GM23338 (cell line): ENCODE results near the gene ZBED5. TPM values are rescaled to one million over a fixed set of nuclear protein-coding genes. Genes with fewer than 3 reads are reported as not detected.
A peak's percentile ranks its signal among the peaks of the same experiment; 100 is the strongest.

ENCODE experiments used
- ATAC-seq: fragments of 200-7000 bp; cut with Tn5 transposase; 3 replicates; pipeline ENCODE4 v1.9.1; 2020
- DNase-seq: peaks from one replicate; pipeline ENCODE4 v3.0.0-alpha.2; 2015; ENCODE audit warnings: low spot score
- H2AFZ ChIP-seq: fragments of 200-600 bp; sonication (generic); 2 replicates; pipeline ENCODE4 v1.8.0; 2016; ENCODE audit warnings: antibody characterized with exemption, mild to moderate bottlenecking, moderate library complexity
- H3F3A ChIP-seq: fragments of 200-600 bp; sonication (generic); replicated peaks from 2 replicates; pipeline ENCODE4 v1.8.0; 2017; ENCODE audit warnings: antibody characterized with exemption, mixed run types, low read depth
- H3K27ac ChIP-seq: fragments of 200-600 bp; sonication (generic); 2 replicates; pipeline ENCODE4 v1.6.1; 2016; ENCODE audit warnings: low read depth
- H3K27me3 ChIP-seq: fragments of 200-600 bp; sonication (generic); 2 replicates; pipeline ENCODE4 v1.8.0; 2016; ENCODE audit warnings: mild to moderate bottlenecking, mixed run types, moderate library complexity; ENCODE audit not compliant: insufficient read depth
- H3K36me3 ChIP-seq: fragments of 200-600 bp; sonication (generic); 2 replicates; pipeline ENCODE4 v1.8.0; 2016; ENCODE audit warnings: mild to moderate bottlenecking; ENCODE audit not compliant: insufficient read depth
- H3K4me1 ChIP-seq: fragments of 200-600 bp; sonication (generic); 2 replicates; pipeline ENCODE4 v1.8.0; 2016; ENCODE audit warnings: mild to moderate bottlenecking, moderate library complexity; ENCODE audit not compliant: insufficient read depth
- H3K4me2 ChIP-seq: fragments of 200-600 bp; sonication (generic); 2 replicates; pipeline ENCODE4 v1.7.1; 2017; ENCODE audit warnings: mixed run types
- H3K4me3 ChIP-seq: fragments of 200-600 bp; sonication (generic); 2 replicates; pipeline ENCODE4 v1.6.1; 2016; ENCODE audit warnings: mixed run types
- H3K79me2 ChIP-seq: fragments of 200-600 bp; sonication (generic); replicated peaks from 2 replicates; pipeline ENCODE4 v1.8.0; 2017; ENCODE audit warnings: mild to moderate bottlenecking; ENCODE audit not compliant: insufficient read depth
- H3K9me2 ChIP-seq: fragments of 200-600 bp; sonication (generic); 2 replicates; pipeline ENCODE4 v1.8.0; 2017; ENCODE audit not compliant: insufficient read depth
- H4K20me1 ChIP-seq: fragments of 200-600 bp; sonication (generic); replicated peaks from 2 replicates; pipeline ENCODE4 v1.8.0; 2017; ENCODE audit warnings: mild to moderate bottlenecking; ENCODE audit not compliant: insufficient read depth
- H3K27ac Mint-ChIP-seq: 2 replicates; pipeline ENCODE4 v1.8.0; 2020; ENCODE audit warnings: inconsistent platforms, mild to moderate bottlenecking, moderate library complexity, mixed read lengths
- H3K27me3 Mint-ChIP-seq: 3 replicates; pipeline ENCODE4 v1.8.0; 2022; ENCODE audit warnings: low read depth, mild to moderate bottlenecking, moderate library complexity, mixed read lengths, inconsistent platforms; ENCODE audit not compliant: insufficient read depth, poor library complexity
- H3K36me3 Mint-ChIP-seq: 3 replicates; pipeline ENCODE4 v1.8.0; 2021; ENCODE audit warnings: low read depth, mild to moderate bottlenecking, inconsistent platforms, moderate library complexity, mixed read lengths
- H3K4me1 Mint-ChIP-seq: 3 replicates; pipeline ENCODE4 v1.8.0; 2020; ENCODE audit warnings: mild to moderate bottlenecking, inconsistent platforms, mixed read lengths
- H3K4me3 Mint-ChIP-seq: 3 replicates; pipeline ENCODE4 v1.8.0; 2021; ENCODE audit warnings: moderate library complexity, mild to moderate bottlenecking, inconsistent platforms, mixed read lengths
- H3K9me3 Mint-ChIP-seq: 3 replicates; pipeline ENCODE4 v1.8.0; 2020; ENCODE audit warnings: moderate library complexity, mild to moderate bottlenecking, inconsistent platforms, mixed read lengths
- CREB1 ChIP-seq: fragments of 250-450 bp; sonication (Bioruptor Pico); IDR thresholded peaks from 2 replicates; pipeline ENCODE4 v1.5.0; 2020; ENCODE audit warnings: low read depth, mild to moderate bottlenecking, moderate library complexity
- EZH2phosphoT487 ChIP-seq: fragments of 200-600 bp; sonication (generic); IDR thresholded peaks from one replicate; pipeline ENCODE4 v1.8.1; 2018; ENCODE audit warnings: antibody characterized with exemption; ENCODE audit not compliant: unreplicated experiment
- JUNB ChIP-seq: IDR thresholded peaks from one replicate; pipeline ENCODE4 v1.6.1; 2016; ENCODE audit warnings: antibody characterized with exemption; ENCODE audit not compliant: unreplicated experiment
- NANOG ChIP-seq: IDR thresholded peaks from 2 replicates; pipeline ENCODE4 v1.6.1; 2016; ENCODE audit warnings: antibody characterized with exemption, borderline replicate concordance
- POLR2AphosphoS5 ChIP-seq: IDR thresholded peaks from 2 replicates; pipeline ENCODE4 v1.6.1; 2016; ENCODE audit warnings: antibody characterized with exemption, low read depth
- STAT1 ChIP-seq: IDR thresholded peaks from one replicate; pipeline ENCODE4 v1.6.1; 2016; ENCODE audit warnings: antibody characterized with exemption; ENCODE audit not compliant: unreplicated experiment
- ZNF114 ChIP-seq: fragments of 250-450 bp; sonication (Bioruptor Pico); IDR thresholded peaks from 2 replicates; pipeline ENCODE4 v1.5.0; 2020; ENCODE audit warnings: mild to moderate bottlenecking, moderate library complexity
- ZNF331 ChIP-seq: fragments of 250-450 bp; sonication (Bioruptor Pico); IDR thresholded peaks from 2 replicates; pipeline ENCODE4 v1.5.0; 2020; ENCODE audit warnings: low read depth, mild to moderate bottlenecking, moderate library complexity
- polyA plus RNA-seq: library from polyadenylated mRNA; unstranded; fragments of >200 nt; fragmentation: Nextera tagmentation; extraction: Ambion mirVana; gene quantifications from 2 replicates; pipeline ENCODE4 v1.2.1, GENCODE V29; 2016
- total RNA-seq: library from RNA; depleted of rRNA; stranded (reverse); fragments of >200 nt; shearing (Covaris generic); gene quantifications from 2 replicates; pipeline ENCODE4 v1.2.3, GENCODE V29; 2014
- TF ChIP-seq, protein P1 (sequence below), 2 experiments: fragments of 200-600 bp in 1 of 2; sonication (generic) in 1 of 2; conservative IDR thresholded peaks; 2 replicates each; pipeline versions ENCODE4 v1.5.1 to v1.6.1; 2016 to 2017; ENCODE audit warnings: antibody characterized with exemption in 2 of 2, low read depth in 2 of 2, mild to moderate bottlenecking in 2 of 2, moderate library complexity in 1 of 2
- TF ChIP-seq, protein P2 (sequence below): IDR thresholded peaks from one replicate; pipeline ENCODE4 v1.6.1; 2018; ENCODE audit warnings: antibody characterized with exemption; ENCODE audit not compliant: unreplicated experiment

The ZBED5 gene
- total and polyA plus RNA-seq, 2 experiments from 2014 or later: 54.1 to 56.3 TPM

DNA sequence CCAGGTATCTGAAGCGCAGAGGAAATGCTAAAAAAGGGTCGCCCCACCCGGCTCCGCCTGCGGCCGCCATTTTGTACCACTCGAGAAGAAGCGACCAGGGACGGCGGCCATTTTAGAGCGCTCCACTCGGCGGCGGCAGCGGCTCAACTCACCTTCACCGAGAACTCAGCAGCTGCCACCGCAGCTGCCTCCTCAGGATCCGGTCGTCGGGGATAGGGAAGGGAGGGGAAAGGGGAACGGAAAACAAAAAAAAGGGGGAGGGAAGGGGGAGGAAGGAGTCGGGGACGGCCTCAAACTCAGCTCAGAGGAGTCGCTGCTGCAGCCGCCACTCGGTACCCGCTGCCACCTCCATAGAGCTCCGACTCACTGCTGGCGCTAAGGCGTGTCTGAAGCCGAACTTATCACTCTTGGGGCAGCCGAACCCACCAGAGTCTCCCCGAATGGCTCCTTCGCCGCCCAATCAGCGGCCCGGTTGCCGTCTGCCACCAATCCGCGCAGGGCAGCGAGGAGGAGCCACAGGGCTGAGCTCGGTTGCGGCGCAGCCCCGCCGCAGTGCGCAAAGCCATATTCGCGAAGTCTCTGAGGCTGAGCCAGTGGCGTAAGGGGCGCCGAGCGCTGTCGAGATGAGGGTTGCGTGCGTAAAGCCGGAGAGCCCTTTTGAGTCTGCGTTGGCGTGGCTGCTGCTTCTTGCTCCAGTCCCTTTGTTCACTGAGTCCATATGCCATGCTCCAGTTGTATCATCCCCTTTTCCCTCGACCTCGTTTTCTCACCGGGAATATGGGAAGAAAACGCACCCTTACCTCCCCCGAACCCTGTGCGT, 49.1 kb downstream of the ZBED5 start, which contains the start of gene EIF4G2:
EIF4G2 (minus strand) TSS at position 374 of the 820 bp plus-strand sequence.
- peaks cover 48% of the 10 kb centered on the region for H3K79me2 ChIP-seq
- peaks cover 20% of the 10 kb centered on the region for H3K4me1 ChIP-seq
- peaks cover 16% of the 10 kb centered on the region for H3K27me3 Mint-ChIP-seq
- H3K27ac ChIP-seq: peak within 1 kb of the TSS; percentile 97
- peaks cover 30% of the 10 kb centered on the region for H4K20me1 ChIP-seq
- ATAC-seq (peak; percentile 92), DNase-seq (peak; percentile 97)
- peak within 1 kb of the TSS; percentile 95 for H3K4me2 ChIP-seq
- peak within 1 kb of the TSS; percentile 96 for H3K4me3 Mint-ChIP-seq
- peaks cover 31% of the 10 kb centered on the region for H3K4me1 Mint-ChIP-seq
- H3K27me3 ChIP-seq: no peaks in the 10 kb centered on the region
- no peaks in the 10 kb centered on the region for H3K9me2 ChIP-seq
- peaks cover 38% of the 10 kb centered on the region for H3K36me3 ChIP-seq
- TF ChIP-seq CREB1: 0 out of 2 replicates have a peak, but pooled peaks have one; percentile 42
- peak; percentile 99 for TF ChIP-seq POLR2AphosphoS5
- no peak for TF ChIP-seq EZH2phosphoT487
- H3K4me3 ChIP-seq: peak within 1 kb of the TSS; percentile 95
- peaks cover 33% of the 10 kb centered on the region for H3F3A ChIP-seq
- H3K36me3 Mint-ChIP-seq: peaks cover 49% of the 10 kb centered on the region
- no peak within 1 kb of the TSS; the same call in 1 of the 2 replicates for H2AFZ ChIP-seq
- no peaks in the 10 kb centered on the region for H3K9me3 Mint-ChIP-seq
- H3K27ac Mint-ChIP-seq: peak within 1 kb of the TSS; percentile 99

DNA sequence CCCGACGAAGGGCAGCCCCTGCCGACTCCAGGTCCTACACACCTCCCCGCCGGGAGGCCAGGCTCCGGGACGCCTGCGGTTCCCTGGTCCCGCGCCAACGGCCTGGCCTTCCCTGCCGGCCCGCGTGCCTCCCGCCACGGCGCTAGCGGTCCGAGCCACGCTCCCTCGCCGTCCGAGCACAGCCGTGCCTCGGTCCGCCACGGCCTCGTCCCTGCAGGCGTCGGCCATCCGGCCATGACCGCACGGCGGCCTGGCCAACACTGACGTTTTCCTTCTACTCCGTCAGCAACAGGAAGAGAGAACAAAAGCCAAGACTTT, 49.7 kb downstream of the ZBED5 start:
- no peak overlapping the region for H2AFZ ChIP-seq
- H3K36me3 ChIP-seq: peaks cover 44% of the 10 kb centered on the region
- peak overlapping the region; percentile 97 for H3K27ac ChIP-seq
- H3K27me3 ChIP-seq: no peaks in the 10 kb centered on the region
- peak overlapping the region; percentile 95 for H3K4me3 ChIP-seq
- peaks cover 31% of the 10 kb centered on the region for H3K4me1 Mint-ChIP-seq
- H3K4me1 ChIP-seq: peaks cover 20% of the 10 kb centered on the region
- peaks cover 39% of the 10 kb centered on the region for H3F3A ChIP-seq
- DNase-seq (no peak), ATAC-seq (no peak; the same call in 1 of the 3 replicates)
- H3K27ac Mint-ChIP-seq: peak overlapping the region; percentile 99
- H3K9me3 Mint-ChIP-seq: no peaks in the 10 kb centered on the region
- peaks cover 16% of the 10 kb centered on the region for H3K27me3 Mint-ChIP-seq
- peak overlapping the region; percentile 95 for H3K4me2 ChIP-seq
- peak overlapping the region; percentile 96 for H3K4me3 Mint-ChIP-seq
- H3K36me3 Mint-ChIP-seq: peaks cover 54% of the 10 kb centered on the region
- peaks cover 48% of the 10 kb centered on the region for H3K79me2 ChIP-seq
- H3K9me2 ChIP-seq: no peaks in the 10 kb centered on the region
- peaks cover 36% of the 10 kb centered on the region for H4K20me1 ChIP-seq
- TF ChIP-seq, protein P1, sequence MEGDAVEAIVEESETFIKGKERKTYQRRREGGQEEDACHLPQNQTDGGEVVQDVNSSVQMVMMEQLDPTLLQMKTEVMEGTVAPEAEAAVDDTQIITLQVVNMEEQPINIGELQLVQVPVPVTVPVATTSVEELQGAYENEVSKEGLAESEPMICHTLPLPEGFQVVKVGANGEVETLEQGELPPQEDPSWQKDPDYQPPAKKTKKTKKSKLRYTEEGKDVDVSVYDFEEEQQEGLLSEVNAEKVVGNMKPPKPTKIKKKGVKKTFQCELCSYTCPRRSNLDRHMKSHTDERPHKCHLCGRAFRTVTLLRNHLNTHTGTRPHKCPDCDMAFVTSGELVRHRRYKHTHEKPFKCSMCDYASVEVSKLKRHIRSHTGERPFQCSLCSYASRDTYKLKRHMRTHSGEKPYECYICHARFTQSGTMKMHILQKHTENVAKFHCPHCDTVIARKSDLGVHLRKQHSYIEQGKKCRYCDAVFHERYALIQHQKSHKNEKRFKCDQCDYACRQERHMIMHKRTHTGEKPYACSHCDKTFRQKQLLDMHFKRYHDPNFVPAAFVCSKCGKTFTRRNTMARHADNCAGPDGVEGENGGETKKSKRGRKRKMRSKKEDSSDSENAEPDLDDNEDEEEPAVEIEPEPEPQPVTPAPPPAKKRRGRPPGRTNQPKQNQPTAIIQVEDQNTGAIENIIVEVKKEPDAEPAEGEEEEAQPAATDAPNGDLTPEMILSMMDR (conservative IDR thresholded peaks at IDR 0.05; ENCODE audit: low read depth in 2 of 2): no peak
- TF ChIP-seq JUNB: no peak
- no peak for TF ChIP-seq STAT1
- no peak for TF ChIP-seq CREB1
- no peak for TF ChIP-seq ZNF114
- no peak; the same call in 1 of the 2 replicates for TF ChIP-seq POLR2AphosphoS5
- TF ChIP-seq, protein P2, sequence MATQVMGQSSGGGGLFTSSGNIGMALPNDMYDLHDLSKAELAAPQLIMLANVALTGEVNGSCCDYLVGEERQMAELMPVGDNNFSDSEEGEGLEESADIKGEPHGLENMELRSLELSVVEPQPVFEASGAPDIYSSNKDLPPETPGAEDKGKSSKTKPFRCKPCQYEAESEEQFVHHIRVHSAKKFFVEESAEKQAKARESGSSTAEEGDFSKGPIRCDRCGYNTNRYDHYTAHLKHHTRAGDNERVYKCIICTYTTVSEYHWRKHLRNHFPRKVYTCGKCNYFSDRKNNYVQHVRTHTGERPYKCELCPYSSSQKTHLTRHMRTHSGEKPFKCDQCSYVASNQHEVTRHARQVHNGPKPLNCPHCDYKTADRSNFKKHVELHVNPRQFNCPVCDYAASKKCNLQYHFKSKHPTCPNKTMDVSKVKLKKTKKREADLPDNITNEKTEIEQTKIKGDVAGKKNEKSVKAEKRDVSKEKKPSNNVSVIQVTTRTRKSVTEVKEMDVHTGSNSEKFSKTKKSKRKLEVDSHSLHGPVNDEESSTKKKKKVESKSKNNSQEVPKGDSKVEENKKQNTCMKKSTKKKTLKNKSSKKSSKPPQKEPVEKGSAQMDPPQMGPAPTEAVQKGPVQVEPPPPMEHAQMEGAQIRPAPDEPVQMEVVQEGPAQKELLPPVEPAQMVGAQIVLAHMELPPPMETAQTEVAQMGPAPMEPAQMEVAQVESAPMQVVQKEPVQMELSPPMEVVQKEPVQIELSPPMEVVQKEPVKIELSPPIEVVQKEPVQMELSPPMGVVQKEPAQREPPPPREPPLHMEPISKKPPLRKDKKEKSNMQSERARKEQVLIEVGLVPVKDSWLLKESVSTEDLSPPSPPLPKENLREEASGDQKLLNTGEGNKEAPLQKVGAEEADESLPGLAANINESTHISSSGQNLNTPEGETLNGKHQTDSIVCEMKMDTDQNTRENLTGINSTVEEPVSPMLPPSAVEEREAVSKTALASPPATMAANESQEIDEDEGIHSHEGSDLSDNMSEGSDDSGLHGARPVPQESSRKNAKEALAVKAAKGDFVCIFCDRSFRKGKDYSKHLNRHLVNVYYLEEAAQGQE: no peak
- no peak for TF ChIP-seq ZNF331 (CRISPR knock-in tag)
- TF ChIP-seq NANOG: no peak
